IMR-90 (cell line): ENCODE measurements around the gene MAPK10. TPM values are rescaled to one million over a fixed set of nuclear protein-coding genes. Genes with fewer than 3 reads are reported as not detected.

Experiments used
- ATAC-seq: fragments of 200-7000 bp; cut with Tn5 transposase; 2 replicates; pipeline ENCODE4 v1.9.1; 2020; ENCODE audit warnings: low read depth, mild to moderate bottlenecking, moderate library complexity
- BruUV-seq: library from RNA; stranded (reverse); fragments of 400-500 nt; replicated peaks from 2 replicates; lab custom pipeline; 2021; lab: Mats Ljungman, UMichigan
- CTCF ChIA-PET: fragments of 300-600 bp; formaldehyde crosslinking; extraction: SDS; loops from one replicate; lab custom pipeline; 2021; ENCODE audit warnings: antibody characterized with exemption; lab: Yijun Ruan, JAX
- POLR2A ChIA-PET: fragments of 300-600 bp; sonication (Branson Sonifier 250); formaldehyde crosslinking; loops from one replicate; lab custom pipeline; 2022; ENCODE audit warnings: antibody characterized with exemption; ENCODE audit not compliant: unreplicated experiment; lab: Charles Lee
- DNase-seq: peaks from one replicate; pipeline ENCODE4 v3.0.0; 2013
- H2AFZ ChIP-seq: replicated peaks from 2 replicates; pipeline ENCODE3; 2013; ENCODE audit warnings: low read length, mild to moderate bottlenecking; ENCODE audit not compliant: poor library complexity
- H2AK5ac ChIP-seq: 2 replicates; pipeline ENCODE4 v1.6.1; 2013; ENCODE audit warnings: low read depth, low read length, inconsistent platforms
- H2AK9ac ChIP-seq: replicated peaks from 2 replicates; pipeline ENCODE3; 2013; ENCODE audit warnings: mild to moderate bottlenecking, low read depth, low read length, moderate library complexity; ENCODE audit not compliant: poor library complexity
- H2BK120ac ChIP-seq: 2 replicates; pipeline ENCODE4 v1.6.1; 2013; ENCODE audit warnings: low read depth, low read length, inconsistent platforms
- H2BK15ac ChIP-seq: 3 replicates; pipeline ENCODE4 v1.6.1; 2013; ENCODE audit warnings: low read depth, low read length, inconsistent platforms
- H2BK20ac ChIP-seq: 2 replicates; pipeline ENCODE4 v1.6.1; 2013; ENCODE audit warnings: low read depth, mild to moderate bottlenecking, inconsistent platforms, low read length, moderate library complexity
- H2BK5ac ChIP-seq: 2 replicates; pipeline ENCODE4 v1.6.1; 2013; ENCODE audit warnings: mild to moderate bottlenecking, low read depth, low read length, inconsistent platforms; ENCODE audit not compliant: poor library complexity, severe bottlenecking
- H3K14ac ChIP-seq: replicated peaks from 2 replicates; pipeline ENCODE4 v1.6.1; 2013; ENCODE audit warnings: low read depth, low read length, inconsistent platforms
- H3K18ac ChIP-seq: 2 replicates; pipeline ENCODE4 v1.6.1; 2013; ENCODE audit warnings: low read depth, low read length, control low read depth
- H3K23ac ChIP-seq: 2 replicates; pipeline ENCODE4 v1.6.1; 2013; ENCODE audit warnings: low read depth, low read length, inconsistent platforms
- H3K27ac ChIP-seq: 2 replicates; pipeline ENCODE4 v1.5.1; 2013; ENCODE audit warnings: mild to moderate bottlenecking, control low read depth, low read length; ENCODE audit not compliant: insufficient read depth
- H3K27me3 ChIP-seq: 2 replicates; pipeline ENCODE4 v1.6.1; 2013; ENCODE audit warnings: low read length; ENCODE audit not compliant: control insufficient read depth, insufficient read depth
- H3K36me3 ChIP-seq: 2 replicates; pipeline ENCODE4 v1.6.1; 2013; ENCODE audit warnings: low read length, mixed read lengths; ENCODE audit not compliant: control insufficient read depth, insufficient read depth
- H3K4ac ChIP-seq: 2 replicates; pipeline ENCODE4 v1.6.1; 2013; ENCODE audit warnings: low read depth, low read length, inconsistent platforms
- H3K4me1 ChIP-seq: 2 replicates; pipeline ENCODE4 v1.6.1; 2013; ENCODE audit warnings: low read length, mixed read lengths; ENCODE audit not compliant: control insufficient read depth, insufficient read depth
- H3K4me2 ChIP-seq: 2 replicates; pipeline ENCODE4 v1.6.1; 2013; ENCODE audit warnings: low read depth, mild to moderate bottlenecking, control low read depth, low read length, moderate library complexity
- H3K4me3 ChIP-seq: 2 replicates; pipeline ENCODE4 v1.5.1; 2013; ENCODE audit warnings: low read depth, mild to moderate bottlenecking, control low read depth, low read length, moderate library complexity; ENCODE audit not compliant: insufficient read depth
- H3K56ac ChIP-seq: 2 replicates; pipeline ENCODE4 v1.6.1; 2013; ENCODE audit warnings: low read length, inconsistent platforms; ENCODE audit not compliant: insufficient read depth; ENCODE audit errors: extremely low read depth
- H3K79me1 ChIP-seq, 2 experiments: 2 replicates each; pipeline ENCODE4 v1.6.1; 2013; ENCODE audit warnings: low read length in 2 of 2, inconsistent platforms in 1 of 2, low read depth in 1 of 2
- H3K9ac ChIP-seq: 2 replicates; pipeline ENCODE4 v1.6.1; 2013; ENCODE audit warnings: low read depth, low read length, control low read depth
- H3K9me1 ChIP-seq: 2 replicates; pipeline ENCODE4 v1.6.1; 2013; ENCODE audit warnings: low read length, inconsistent platforms; ENCODE audit not compliant: insufficient read depth
- H3K9me3 ChIP-seq: 2 replicates; pipeline ENCODE4 v1.6.1; 2013; ENCODE audit warnings: low read length; ENCODE audit not compliant: control insufficient read depth, insufficient read depth
- H4K20me1 ChIP-seq: 2 replicates; pipeline ENCODE4 v1.6.1; 2013; ENCODE audit warnings: low read length, inconsistent platforms; ENCODE audit not compliant: insufficient read depth
- H4K5ac ChIP-seq: 2 replicates; pipeline ENCODE4 v1.6.1; 2013; ENCODE audit warnings: mild to moderate bottlenecking, low read depth, low read length, control low read depth
- H4K8ac ChIP-seq, 2 experiments: 2 replicates each; pipeline ENCODE4 v1.6.1; 2013; ENCODE audit warnings: low read depth in 2 of 2, low read length in 2 of 2, control low read depth in 1 of 2, inconsistent platforms in 1 of 2
- H4K91ac ChIP-seq: 2 replicates; pipeline ENCODE4 v1.6.1; 2013; ENCODE audit warnings: low read depth, low read length, inconsistent platforms; ENCODE audit not compliant: insufficient read depth
- BHLHE40 ChIP-seq: fragments of 150-350 bp; IDR thresholded peaks from 2 replicates; pipeline ENCODE4 v1.6.1; 2016; ENCODE audit warnings: mild to moderate bottlenecking, low read depth, low read length
- CHD1 ChIP-seq: IDR thresholded peaks from 2 replicates; pipeline ENCODE4 v1.6.1; 2012; ENCODE audit warnings: low read depth, low read length, improper control_type of control experiment
- CTCF ChIP-seq: conservative IDR thresholded peaks from 2 replicates; pipeline ENCODE4 v1.5.1; 2012; ENCODE audit warnings: mild to moderate bottlenecking, low read depth, low read length, improper control_type of control experiment
- ELK1 ChIP-seq: fragments of 150-350 bp; IDR thresholded peaks from 2 replicates; pipeline ENCODE4 v1.6.1; 2016; ENCODE audit warnings: low read depth, mild to moderate bottlenecking, low read length, moderate library complexity, borderline replicate concordance
- MXI1 ChIP-seq: IDR thresholded peaks from 2 replicates; pipeline ENCODE4 v1.6.1; 2012; ENCODE audit warnings: low read depth, mild to moderate bottlenecking, low read length, moderate library complexity, borderline replicate concordance
- NFE2L2 ChIP-seq: fragments of 150-350 bp; IDR thresholded peaks from 2 replicates; pipeline ENCODE4 v1.6.1; 2016; ENCODE audit warnings: low read depth, mild to moderate bottlenecking, low read length
- RFX5 ChIP-seq: IDR thresholded peaks from 2 replicates; pipeline ENCODE4 v1.8.0; 2012; ENCODE audit warnings: low read depth, mild to moderate bottlenecking, low read length, moderate library complexity
- SMC3 ChIP-seq: fragments of 150-350 bp; IDR thresholded peaks from 2 replicates; pipeline ENCODE4 v1.6.1; 2016; ENCODE audit warnings: low read depth, mild to moderate bottlenecking, antibody characterized with exemption, low read length, moderate library complexity
- USF2 ChIP-seq: fragments of 150-350 bp; IDR thresholded peaks from 2 replicates; pipeline ENCODE4 v1.6.1; 2017; ENCODE audit warnings: mild to moderate bottlenecking, antibody characterized with exemption, low read length, low read depth
- WGBS, 2 experiments: methylation state at CpG; one replicate each; pipeline versions ENCODE4 v1.1.5 to v1.1.7; 2013; ENCODE audit warnings: missing lambda C conversion rate in 2 of 2; ENCODE audit not compliant: insufficient read length in 1 of 2; ENCODE audit errors: extremely low coverage in 2 of 2; 5-methylcytosine and 5-hydroxymethylcytosine counted together
- dilution Hi-C: fragments of 300-500 bp; cut with HindIII; formaldehyde crosslinking; loops from one replicate; pipeline ENCODE4 v1.14.3; 2018; ENCODE audit warnings: low sequenced_read_pairs; ENCODE audit not compliant: unreplicated experiment
- in situ Hi-C: fragments of 300-500 bp; cut with MboI; formaldehyde crosslinking; loops from 3 replicates; pipeline ENCODE4 v1.14.3; 2019; ENCODE audit warnings: low sequenced_read_pairs, inconsistent platforms, mixed read lengths
- intact Hi-C: fragments of 100-400 bp; cut with micrococcal nuclease; formaldehyde crosslinking; loops from 2 replicates; pipeline ENCODE4 v1.10.0; 2022
- polyA plus RNA-seq, 3 experiments: library from polyadenylated mRNA; depleted of rRNA; stranded (reverse); fragments of >200 nt; gene quantifications; 2 replicates each; pipeline ENCODE4 v1.2.3, GENCODE V29; 2012; ENCODE audit warnings: low replicate concordance in 1 of 3
- total RNA-seq: library from RNA; depleted of rRNA; stranded (reverse); fragments of >200 nt; gene quantifications from 2 replicates; pipeline ENCODE4 v1.2.3, GENCODE V29; 2012

Gene MAPK10
- total and polyA plus RNA-seq, 2 of the 4 experiments (the other 2 are of a cell fraction): 2.8 to 6.5 TPM

GRCh38 chr4:86346320-86346719, 13.5 kb downstream of the MAPK10 start:
- Histone ChIP-seq H3K4ac (no peak overlapping the region), H3K9ac (no peak overlapping the region), H2AK5ac (no peak overlapping the region), H2AK9ac (no peak overlapping the region), H3K18ac (no peak overlapping the region), H4K5ac (no peak overlapping the region), H3K79me1 (no peaks in the 10 kb centered on the region), H3K4me3 (no peak overlapping the region), H2BK15ac (no peak overlapping the region), H2BK120ac (no peak overlapping the region), H3K27ac (no peak overlapping the region), H3K4me2 (no peak overlapping the region), H3K56ac (no peak overlapping the region), H3K23ac (no peak overlapping the region), H3K27me3 (no peaks in the 10 kb centered on the region), H4K8ac (no peak overlapping the region), H3K14ac (no peak overlapping the region), H3K9me1 (no peaks in the 10 kb centered on the region), H2BK20ac (no peak overlapping the region), H4K20me1 (no peaks in the 10 kb centered on the region), H4K91ac (no peak overlapping the region), H3K4me1 (no peaks in the 10 kb centered on the region; the same call in 1 of the 2 replicates), H3K36me3 (no peaks in the 10 kb centered on the region), H3K9me3 (no peaks in the 10 kb centered on the region), H2AFZ (no peak overlapping the region), H2BK5ac (no peak overlapping the region)
- ChIA-PET CTCF (interaction anchor here (1.4 kb wide), 1 partner anchor 23 kb away, joined by 3 read pairs; no protein-coding TSS in a partner anchor), POLR2A (no interaction called here)
- intact Hi-C loops (no loop called here), dilution Hi-C loops (no loop called here), in situ Hi-C loops (no loop called here)
- WGBS, 2 experiments: 100% methylated on average over 1 of the region's 3 CpGs; no CpG with 5 or more reads in 1 of the 2 experiments
- no peak for TF ChIP-seq BHLHE40
- no peak for TF ChIP-seq SMC3
- TF ChIP-seq CHD1: no peak
- no peak for TF ChIP-seq ELK1
- no peak for TF ChIP-seq RFX5
- no peak for TF ChIP-seq NFE2L2
- no peak for TF ChIP-seq CTCF
- TF ChIP-seq USF2: no peak
- TF ChIP-seq MXI1: no peak
- no peak for DNase-seq
- no peak for ATAC-seq
- BruUV-seq: no TSS peak
